ENCODE data around the gene UBE2H.

UBE2H gene

DNA sequence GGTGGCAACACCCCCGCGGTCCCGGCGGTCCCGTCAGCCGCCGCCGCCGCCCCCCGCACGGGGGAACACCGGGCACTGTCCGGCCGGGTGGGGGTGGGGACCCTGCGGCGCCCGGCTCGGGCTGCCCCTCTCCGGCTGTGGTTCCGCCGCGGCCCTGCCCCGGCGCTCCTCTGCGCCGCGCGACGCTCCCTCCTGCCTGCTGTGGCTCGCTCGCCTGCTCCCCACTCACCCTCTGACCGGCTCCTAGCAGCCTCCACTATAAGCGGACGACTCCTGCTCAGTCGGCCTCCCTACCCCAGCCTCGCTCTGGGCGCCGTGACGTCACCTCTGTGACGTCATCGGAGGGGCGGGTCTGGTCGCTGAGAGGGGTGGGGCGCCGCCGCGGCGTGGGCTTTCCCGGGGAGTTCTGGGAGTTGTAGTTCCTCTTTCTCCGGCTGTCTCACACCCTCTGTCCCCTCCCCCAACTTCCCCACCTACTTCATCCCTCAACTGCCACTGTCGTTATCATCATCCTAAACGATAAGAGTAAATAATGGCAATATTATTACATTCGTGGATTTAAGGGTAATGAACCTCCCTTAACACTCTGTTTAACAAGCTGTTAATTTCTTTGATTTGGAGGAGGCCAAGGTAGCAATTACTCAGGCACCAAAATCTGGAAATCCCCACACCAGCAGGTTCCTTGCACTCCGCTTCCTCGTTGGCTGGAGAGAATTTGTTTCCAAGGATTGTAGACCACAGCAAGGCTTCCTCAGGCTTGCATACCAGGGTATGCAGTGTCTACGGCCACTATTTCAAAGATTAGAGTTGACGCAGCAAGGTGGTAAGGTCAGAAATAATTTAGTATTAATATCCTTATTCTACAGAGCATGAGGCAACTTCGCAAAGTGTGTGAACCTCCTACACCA lies at the start of gene UBE2H:
Gene UBE2H, minus strand, starts transcription at position 308 of the 908 bp plus-strand sequence. CDS start 405 bp downstream, outside the sequence.
- H3K27ac ChIP-seq (ENCODE audit: low read depth, low read length), result peak within 1 kb of the TSS; percentile 88
- peak within 1 kb of the TSS; percentile 98 for H3K9ac ChIP-seq (ENCODE audit: low read length)
- peaks cover 11% of the 10 kb centered on the region for H3K4me1 ChIP-seq (ENCODE audit: control insufficient read depth, insufficient read depth, low read length)
- peak within 1 kb of the TSS; percentile 99 for H3K4me3 ChIP-seq (ENCODE audit: low read length)
- no peaks in the 10 kb centered on the region for H3K27me3 ChIP-seq (ENCODE audit: control insufficient read depth, insufficient read depth, low read length)
- H3K36me3 ChIP-seq (ENCODE audit: control insufficient read depth, insufficient read depth, low read length), result no peaks in the 10 kb centered on the region

DNA sequence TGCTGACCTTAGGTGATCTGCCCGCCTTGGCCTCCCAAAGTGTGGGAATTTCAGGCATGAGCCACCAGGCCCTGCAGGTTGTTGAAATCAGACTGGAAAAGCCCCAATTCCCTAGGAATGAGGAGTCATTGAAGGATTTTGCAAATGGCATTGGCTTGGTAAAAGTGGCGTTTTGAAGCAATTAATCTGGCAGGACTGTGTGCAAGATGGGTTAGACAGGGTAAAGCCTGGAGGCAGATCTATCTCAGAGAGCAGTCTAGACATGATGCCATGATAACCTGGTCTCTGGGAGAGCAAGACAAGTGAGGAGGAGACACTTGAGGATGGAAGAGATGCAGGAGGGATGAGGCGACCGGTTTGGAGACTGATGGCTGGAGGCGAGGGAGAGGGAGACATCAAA lies 45.7 kb upstream of the UBE2H start:
- no peaks in the 10 kb centered on the region for H3K27me3 ChIP-seq (ENCODE audit: control insufficient read depth, insufficient read depth, low read length)
- H3K36me3 ChIP-seq (ENCODE audit: control insufficient read depth, insufficient read depth, low read length), result no peaks in the 10 kb centered on the region
- no peaks in the 10 kb centered on the region for H3K4me1 ChIP-seq (ENCODE audit: control insufficient read depth, insufficient read depth, low read length)
- H3K27ac ChIP-seq (ENCODE audit: low read depth, low read length), result no peak overlapping the region
- no peak overlapping the region for H3K4me3 ChIP-seq (ENCODE audit: low read length)
- H3K9ac ChIP-seq (ENCODE audit: low read length), result no peak overlapping the region

DNA sequence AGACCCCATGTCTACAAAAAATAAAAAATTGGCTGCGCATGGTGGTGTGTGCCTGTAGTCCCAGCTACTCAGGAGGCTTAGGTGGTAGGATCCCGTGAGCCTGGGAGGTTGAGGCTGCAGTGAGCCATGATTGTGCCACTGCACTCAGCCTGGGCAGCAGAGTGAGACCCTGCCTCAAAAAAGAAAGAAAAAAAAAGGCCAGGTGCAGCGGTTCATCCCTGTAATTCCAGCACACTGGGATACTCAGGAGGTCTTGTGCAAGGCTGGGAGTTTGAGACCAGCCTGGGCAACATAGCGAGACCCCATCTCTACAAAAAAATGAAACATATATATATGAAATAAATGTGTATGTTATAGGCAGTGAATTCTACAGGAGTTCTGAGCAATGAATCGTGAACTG lies 44.5 kb upstream of the UBE2H start:
- H3K27me3 ChIP-seq (ENCODE audit: control insufficient read depth, insufficient read depth, low read length), result no peaks in the 10 kb centered on the region
- no peaks in the 10 kb centered on the region for H3K4me1 ChIP-seq (ENCODE audit: control insufficient read depth, insufficient read depth, low read length)
- H3K9ac ChIP-seq (ENCODE audit: low read length), result no peak overlapping the region
- no peak overlapping the region for H3K27ac ChIP-seq (ENCODE audit: low read depth, low read length)
- H3K36me3 ChIP-seq (ENCODE audit: control insufficient read depth, insufficient read depth, low read length), result no peaks in the 10 kb centered on the region
- no peak overlapping the region for H3K4me3 ChIP-seq (ENCODE audit: low read length)

DNA sequence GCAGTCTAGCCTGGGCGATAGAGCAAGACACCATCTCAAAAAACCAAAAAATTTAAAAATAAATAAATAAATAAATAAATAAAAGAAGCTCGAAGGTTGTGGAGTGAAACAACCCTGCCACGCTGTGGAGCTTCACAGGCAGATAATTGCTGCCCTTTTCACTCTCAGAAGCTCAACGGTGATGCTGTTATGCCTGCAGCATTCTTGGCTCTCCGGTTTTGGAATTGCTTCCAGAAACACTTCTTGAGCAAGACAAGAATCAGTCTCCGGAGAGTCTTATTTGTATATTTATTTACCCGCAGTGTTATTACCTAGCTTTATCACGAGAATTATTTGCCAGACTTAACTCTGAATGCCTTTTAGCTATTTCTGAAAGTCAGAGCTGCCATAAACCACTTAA lies 40.5 kb upstream of the UBE2H start:
- Histone ChIP-seq H3K4me3 (ENCODE audit: low read length) (no peak overlapping the region), H3K9ac (ENCODE audit: low read length) (no peak overlapping the region), H3K27me3 (ENCODE audit: control insufficient read depth, insufficient read depth, low read length) (no peaks in the 10 kb centered on the region), H3K36me3 (ENCODE audit: control insufficient read depth, insufficient read depth, low read length) (no peaks in the 10 kb centered on the region), H3K27ac (ENCODE audit: low read depth, low read length) (no peak overlapping the region), H3K4me1 (ENCODE audit: control insufficient read depth, insufficient read depth, low read length) (no peaks in the 10 kb centered on the region)

DNA sequence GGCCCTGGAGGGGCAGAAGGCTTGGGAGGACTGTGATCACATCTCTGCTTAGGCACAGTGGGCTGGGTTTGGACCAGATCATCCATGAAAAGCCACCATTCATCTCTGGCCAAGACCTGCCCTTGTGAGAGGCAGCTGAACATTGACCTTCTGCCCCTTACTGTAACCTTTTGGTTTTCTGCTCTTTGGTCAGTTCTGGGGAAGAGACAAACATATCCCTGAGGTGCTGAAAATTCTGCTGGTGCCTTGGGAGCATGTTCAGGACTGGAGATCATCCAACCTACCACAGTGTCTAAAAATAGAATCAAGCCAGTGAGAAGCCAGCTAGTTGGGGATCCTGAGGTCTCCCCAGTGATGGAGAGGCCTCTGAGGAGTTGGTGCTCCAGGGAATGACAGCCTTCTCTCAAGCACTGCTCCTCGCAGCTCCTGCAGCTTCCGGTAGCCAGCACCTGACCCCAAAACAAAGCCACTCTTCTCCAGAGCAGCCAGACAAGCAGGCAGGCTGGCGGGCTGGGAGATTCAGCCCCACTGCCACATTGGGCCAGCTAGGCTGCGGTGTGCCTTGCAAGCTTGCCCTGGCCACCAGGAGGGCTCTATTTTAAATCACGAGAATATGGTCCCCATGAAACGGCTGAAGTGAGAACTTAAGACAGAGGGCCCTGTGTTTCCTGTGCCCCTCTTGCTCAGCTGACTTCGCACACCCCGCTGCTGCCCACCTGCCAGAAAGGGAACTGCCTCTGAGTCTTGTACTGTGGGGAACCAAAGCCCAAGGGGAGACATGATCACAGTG lies 37.8 kb upstream of the UBE2H start:
- Histone ChIP-seq H3K36me3 (ENCODE audit: control insufficient read depth, insufficient read depth, low read length) (no peaks in the 10 kb centered on the region), H3K4me1 (ENCODE audit: control insufficient read depth, insufficient read depth, low read length) (no peaks in the 10 kb centered on the region), H3K27me3 (ENCODE audit: control insufficient read depth, insufficient read depth, low read length) (no peaks in the 10 kb centered on the region), H3K4me3 (ENCODE audit: low read length) (no peak overlapping the region), H3K9ac (ENCODE audit: low read length) (no peak overlapping the region), H3K27ac (ENCODE audit: low read depth, low read length) (no peak overlapping the region)

DNA sequence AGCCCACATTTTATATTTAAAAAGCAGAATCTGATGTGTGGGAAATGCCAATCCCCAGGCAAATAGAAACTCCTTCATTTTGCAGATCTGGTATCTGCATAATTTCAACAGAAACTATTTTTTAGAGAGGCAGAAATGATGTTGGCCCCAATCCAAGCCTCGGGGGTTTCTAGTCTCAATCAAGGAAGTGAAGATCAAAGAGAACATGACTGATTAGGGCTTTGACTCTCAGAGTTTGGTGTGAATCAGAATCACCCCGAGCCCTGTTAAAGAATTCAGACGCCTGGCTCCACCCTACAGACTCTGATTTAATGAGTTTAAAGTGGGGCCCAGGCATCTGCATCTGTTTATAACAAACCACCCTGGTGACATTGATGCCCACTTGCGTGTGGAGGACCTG lies 36.7 kb upstream of the UBE2H start:
- H3K27me3 ChIP-seq (ENCODE audit: control insufficient read depth, insufficient read depth, low read length), result no peaks in the 10 kb centered on the region
- H3K36me3 ChIP-seq (ENCODE audit: control insufficient read depth, insufficient read depth, low read length), result no peaks in the 10 kb centered on the region
- H3K9ac ChIP-seq (ENCODE audit: low read length), result no peak overlapping the region
- H3K4me3 ChIP-seq (ENCODE audit: low read length), result no peak overlapping the region
- H3K27ac ChIP-seq (ENCODE audit: low read depth, low read length), result no peak overlapping the region
- no peaks in the 10 kb centered on the region for H3K4me1 ChIP-seq (ENCODE audit: control insufficient read depth, insufficient read depth, low read length)

DNA sequence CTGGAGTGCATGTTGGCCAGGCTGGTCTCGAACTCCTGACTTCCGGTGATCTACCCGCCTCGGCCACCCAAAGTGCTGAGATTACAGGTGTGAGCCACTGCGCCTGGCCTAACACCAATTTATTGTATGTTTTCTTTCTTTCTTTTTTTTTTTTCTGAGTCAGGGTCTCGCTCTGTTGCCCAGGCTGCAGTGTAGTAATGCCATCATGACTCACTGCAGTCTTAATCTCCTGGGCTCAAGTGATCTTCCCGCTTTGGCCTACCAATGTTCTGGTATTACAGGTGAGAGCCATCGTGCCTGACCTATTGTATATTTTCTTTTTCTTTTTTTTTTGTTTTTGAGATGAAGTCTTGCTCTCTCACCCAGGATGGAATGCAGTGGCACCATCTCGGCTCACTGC lies 33.8 kb upstream of the UBE2H start:
- Histone ChIP-seq H3K27ac (ENCODE audit: low read depth, low read length) (no peak overlapping the region), H3K36me3 (ENCODE audit: control insufficient read depth, insufficient read depth, low read length) (no peaks in the 10 kb centered on the region), H3K4me1 (ENCODE audit: control insufficient read depth, insufficient read depth, low read length) (no peaks in the 10 kb centered on the region), H3K4me3 (ENCODE audit: low read length) (no peak overlapping the region), H3K9ac (ENCODE audit: low read length) (no peak overlapping the region), H3K27me3 (ENCODE audit: control insufficient read depth, insufficient read depth, low read length) (no peaks in the 10 kb centered on the region)

DNA sequence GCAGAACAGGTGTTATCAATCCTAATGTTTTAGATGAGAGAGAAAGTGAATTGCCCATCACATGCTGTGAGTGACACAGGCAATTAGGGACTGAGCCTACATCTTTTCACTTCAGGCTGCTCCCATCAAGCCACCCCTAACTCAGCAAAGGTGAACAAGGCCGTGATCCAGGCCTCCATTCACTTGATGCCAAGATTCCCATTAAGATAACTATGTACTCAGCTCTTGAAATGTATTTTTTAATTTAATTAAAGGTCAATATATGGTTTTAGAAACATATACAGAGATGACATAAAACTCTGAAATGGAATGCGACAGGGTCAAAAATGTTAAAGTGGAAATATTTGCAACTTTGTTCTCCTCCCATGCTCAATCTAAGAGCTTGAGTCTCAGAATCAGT lies 27.9 kb upstream of the UBE2H start:
- H3K4me3 ChIP-seq (ENCODE audit: low read length), result no peak overlapping the region
- H3K4me1 ChIP-seq (ENCODE audit: control insufficient read depth, insufficient read depth, low read length), result no peaks in the 10 kb centered on the region
- H3K27ac ChIP-seq (ENCODE audit: low read depth, low read length), result no peak overlapping the region
- no peaks in the 10 kb centered on the region for H3K27me3 ChIP-seq (ENCODE audit: control insufficient read depth, insufficient read depth, low read length)
- H3K36me3 ChIP-seq (ENCODE audit: control insufficient read depth, insufficient read depth, low read length), result no peaks in the 10 kb centered on the region
- H3K9ac ChIP-seq (ENCODE audit: low read length), result no peak overlapping the region

DNA sequence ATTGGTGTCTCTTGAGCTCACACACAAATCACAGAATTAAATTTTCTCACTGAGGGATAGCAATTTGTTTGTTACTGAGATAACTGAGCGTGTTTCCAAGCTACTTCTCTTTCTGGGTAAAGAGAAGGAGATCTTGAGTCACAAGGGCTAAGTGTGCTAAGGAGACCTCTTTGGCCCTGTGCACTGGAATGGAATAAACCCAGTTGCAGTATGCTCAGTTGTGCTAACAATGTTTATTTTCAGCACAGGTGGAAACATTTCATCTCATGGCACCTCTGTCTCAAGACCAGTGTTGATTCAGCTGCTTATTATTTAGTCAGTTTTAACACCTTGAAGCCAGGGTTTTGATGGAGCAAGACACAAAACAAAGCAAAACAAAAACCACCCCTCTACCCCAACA lies 22.5 kb upstream of the UBE2H start:
- Histone ChIP-seq H3K27ac (ENCODE audit: low read depth, low read length) (no peak overlapping the region), H3K4me1 (ENCODE audit: control insufficient read depth, insufficient read depth, low read length) (no peaks in the 10 kb centered on the region), H3K9ac (ENCODE audit: low read length) (no peak overlapping the region), H3K27me3 (ENCODE audit: control insufficient read depth, insufficient read depth, low read length) (no peaks in the 10 kb centered on the region), H3K4me3 (ENCODE audit: low read length) (no peak overlapping the region), H3K36me3 (ENCODE audit: control insufficient read depth, insufficient read depth, low read length) (no peaks in the 10 kb centered on the region)

DNA sequence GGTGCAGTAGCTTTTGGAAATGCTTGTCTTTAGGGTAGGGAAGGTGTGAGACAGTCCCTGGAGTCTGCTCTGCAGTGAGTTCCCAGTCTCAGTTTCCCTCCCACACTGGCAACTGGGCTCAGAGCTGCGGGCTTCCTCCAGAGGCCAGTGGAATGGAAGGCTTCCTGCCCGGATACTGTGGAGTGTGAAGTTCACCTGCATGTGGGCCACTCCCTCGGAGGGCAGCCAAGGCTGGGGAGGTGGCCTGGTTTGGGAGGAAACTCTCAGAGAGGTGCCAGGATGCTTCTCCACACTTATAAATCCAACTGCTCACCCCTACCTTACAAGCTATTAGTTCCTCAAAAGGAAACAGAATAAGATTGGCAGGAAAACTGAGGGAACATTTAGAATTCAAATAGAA lies 18.1 kb upstream of the UBE2H start:
- Histone ChIP-seq H3K4me1 (ENCODE audit: control insufficient read depth, insufficient read depth, low read length) (peaks cover 2% of the 10 kb centered on the region), H3K4me3 (ENCODE audit: low read length) (no peak overlapping the region), H3K36me3 (ENCODE audit: control insufficient read depth, insufficient read depth, low read length) (no peaks in the 10 kb centered on the region), H3K9ac (ENCODE audit: low read length) (no peak overlapping the region), H3K27me3 (ENCODE audit: control insufficient read depth, insufficient read depth, low read length) (no peaks in the 10 kb centered on the region), H3K27ac (ENCODE audit: low read depth, low read length) (no peak overlapping the region)

DNA sequence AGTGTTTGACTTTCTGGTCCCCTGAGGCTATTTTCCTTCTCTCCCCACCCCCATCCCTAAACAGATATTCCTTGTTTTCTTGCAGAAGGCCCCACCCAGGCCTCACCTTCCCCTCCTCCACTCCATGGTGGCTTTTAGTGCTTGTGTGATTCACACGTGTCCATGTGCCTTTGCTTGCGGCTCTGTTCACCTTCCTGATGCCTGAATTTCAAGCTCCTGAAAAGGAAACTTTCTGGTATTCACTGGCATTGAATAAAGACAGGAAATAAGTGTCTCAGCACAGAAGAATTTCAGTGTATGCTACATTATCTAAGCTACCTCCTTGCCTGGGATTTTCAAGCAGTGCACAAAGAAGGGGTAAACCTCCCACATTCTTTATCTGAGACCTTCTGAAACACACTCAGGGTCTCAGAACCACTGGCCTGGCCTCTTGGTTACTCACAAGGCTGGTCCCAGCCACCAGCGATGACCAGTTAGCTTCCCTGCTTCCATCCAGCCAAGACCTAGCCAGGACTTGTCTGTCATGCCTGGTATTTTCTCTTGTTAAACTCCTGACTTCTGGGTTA lies 17.2 kb upstream of the UBE2H start:
- Histone ChIP-seq H3K27ac (ENCODE audit: low read depth, low read length) (no peak overlapping the region), H3K9ac (ENCODE audit: low read length) (no peak overlapping the region), H3K36me3 (ENCODE audit: control insufficient read depth, insufficient read depth, low read length) (no peaks in the 10 kb centered on the region), H3K4me3 (ENCODE audit: low read length) (no peak overlapping the region), H3K4me1 (ENCODE audit: control insufficient read depth, insufficient read depth, low read length) (peaks cover 2% of the 10 kb centered on the region), H3K27me3 (ENCODE audit: control insufficient read depth, insufficient read depth, low read length) (no peaks in the 10 kb centered on the region)

DNA sequence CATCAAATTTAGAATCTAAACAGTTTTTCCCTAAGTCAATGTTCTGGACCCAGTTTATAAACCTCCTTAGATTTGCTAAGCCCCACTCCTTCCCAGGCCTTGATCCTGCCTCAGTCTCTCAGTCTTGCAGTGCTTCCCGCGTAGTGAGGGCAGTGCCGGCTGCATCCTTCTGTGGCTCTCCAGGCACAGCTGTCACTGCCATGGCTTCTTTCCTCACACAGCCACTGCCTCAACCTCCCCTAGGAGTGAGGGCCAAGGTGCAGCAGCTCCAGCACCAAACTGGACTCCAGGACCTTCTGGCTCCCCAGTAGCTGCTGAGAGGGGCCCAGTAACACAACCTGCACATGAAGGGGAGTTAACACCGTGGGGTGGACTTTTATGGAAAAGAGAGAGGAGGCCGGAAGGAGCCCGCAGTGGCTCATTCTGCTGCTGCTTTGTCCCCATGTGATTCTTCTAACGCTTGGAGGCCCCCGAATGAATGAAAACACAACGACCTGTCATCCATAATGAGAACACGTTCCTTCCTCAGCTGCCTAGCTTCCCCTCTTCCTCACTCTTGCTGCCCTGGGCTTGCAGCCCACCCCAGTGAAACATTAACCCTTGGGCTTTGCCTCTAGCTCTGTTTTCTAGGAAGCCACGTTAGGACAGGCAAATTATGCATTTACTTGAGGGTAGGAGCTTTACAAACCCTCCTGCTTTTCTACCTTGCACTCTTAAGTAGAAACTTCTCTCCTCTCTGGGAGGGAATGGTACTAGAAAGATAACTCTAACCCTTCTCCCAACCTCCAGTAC lies 16.0 kb upstream of the UBE2H start:
- Histone ChIP-seq H3K27me3 (ENCODE audit: control insufficient read depth, insufficient read depth, low read length) (no peaks in the 10 kb centered on the region), H3K9ac (ENCODE audit: low read length) (no peak overlapping the region), H3K27ac (ENCODE audit: low read depth, low read length) (no peak overlapping the region), H3K4me1 (ENCODE audit: control insufficient read depth, insufficient read depth, low read length) (peaks cover 2% of the 10 kb centered on the region), H3K36me3 (ENCODE audit: control insufficient read depth, insufficient read depth, low read length) (no peaks in the 10 kb centered on the region), H3K4me3 (ENCODE audit: low read length) (no peak overlapping the region)

Measured in rectal smooth muscle tissue (tissue), 1 donor.